ENCODE results near the gene BRSK1.

DNA sequence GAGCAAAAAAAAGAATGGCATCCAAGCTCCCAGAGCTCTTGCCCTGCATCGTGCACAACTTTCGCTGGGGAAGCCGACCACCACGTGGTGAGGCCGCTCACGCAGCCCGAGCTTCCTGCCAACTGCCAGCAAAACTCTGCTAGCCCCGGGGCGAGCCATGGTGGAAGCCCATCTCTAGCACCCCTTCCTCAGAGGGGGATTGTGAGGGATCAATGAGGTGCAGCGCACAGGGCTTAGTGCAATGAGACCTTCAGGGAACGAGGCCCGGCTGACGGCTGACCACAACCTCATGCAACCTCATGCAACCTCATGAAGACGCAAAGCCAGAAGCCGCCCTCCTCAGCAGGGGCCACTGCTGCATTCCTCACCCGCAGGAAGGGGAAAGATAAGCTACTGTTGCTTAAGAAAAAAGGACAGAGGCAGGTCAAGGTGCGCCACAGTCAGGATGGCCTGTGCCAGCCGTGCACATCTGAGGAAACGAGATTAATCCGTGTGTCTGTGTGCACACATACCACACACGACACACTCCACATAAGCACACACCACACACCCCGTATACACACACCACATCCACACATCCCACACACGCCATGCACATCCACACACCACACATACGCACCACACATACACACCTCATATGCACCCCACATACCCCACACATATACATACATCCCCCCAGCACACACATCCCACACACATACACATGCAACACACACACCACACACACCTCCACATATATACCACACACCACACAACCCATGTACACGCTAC lies 13.4 kb upstream of the BRSK1 start:
- TF ChIP-seq, protein P1, sequence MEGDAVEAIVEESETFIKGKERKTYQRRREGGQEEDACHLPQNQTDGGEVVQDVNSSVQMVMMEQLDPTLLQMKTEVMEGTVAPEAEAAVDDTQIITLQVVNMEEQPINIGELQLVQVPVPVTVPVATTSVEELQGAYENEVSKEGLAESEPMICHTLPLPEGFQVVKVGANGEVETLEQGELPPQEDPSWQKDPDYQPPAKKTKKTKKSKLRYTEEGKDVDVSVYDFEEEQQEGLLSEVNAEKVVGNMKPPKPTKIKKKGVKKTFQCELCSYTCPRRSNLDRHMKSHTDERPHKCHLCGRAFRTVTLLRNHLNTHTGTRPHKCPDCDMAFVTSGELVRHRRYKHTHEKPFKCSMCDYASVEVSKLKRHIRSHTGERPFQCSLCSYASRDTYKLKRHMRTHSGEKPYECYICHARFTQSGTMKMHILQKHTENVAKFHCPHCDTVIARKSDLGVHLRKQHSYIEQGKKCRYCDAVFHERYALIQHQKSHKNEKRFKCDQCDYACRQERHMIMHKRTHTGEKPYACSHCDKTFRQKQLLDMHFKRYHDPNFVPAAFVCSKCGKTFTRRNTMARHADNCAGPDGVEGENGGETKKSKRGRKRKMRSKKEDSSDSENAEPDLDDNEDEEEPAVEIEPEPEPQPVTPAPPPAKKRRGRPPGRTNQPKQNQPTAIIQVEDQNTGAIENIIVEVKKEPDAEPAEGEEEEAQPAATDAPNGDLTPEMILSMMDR (CRISPR knock-in tag; IDR thresholded peaks at IDR 0.05), result no peak
- TF ChIP-seq SIN3A (IDR thresholded peaks at IDR 0.05; ENCODE audit: borderline replicate concordance, low read depth, low read length) (no peak), FOXM1 (CRISPR knock-in tag; IDR thresholded peaks at IDR 0.05) (no peak), ETV6 (CRISPR knock-in tag; conservative IDR thresholded peaks at IDR 0.05) (no peak), CHD2 (IDR thresholded peaks at IDR 0.05; ENCODE audit: low read depth, low read length) (no peak), GABPA (IDR thresholded peaks at IDR 0.05; ENCODE audit: low read depth, low read length) (no peak), GABPA (CRISPR knock-in tag; IDR thresholded peaks at IDR 0.05; ENCODE audit: low read depth) (no peak), FIP1L1 (IDR thresholded peaks at IDR 0.05; ENCODE audit: borderline replicate concordance, insufficient read depth, low read depth, low read length) (no peak)
- TF ChIP-seq, protein P2, sequence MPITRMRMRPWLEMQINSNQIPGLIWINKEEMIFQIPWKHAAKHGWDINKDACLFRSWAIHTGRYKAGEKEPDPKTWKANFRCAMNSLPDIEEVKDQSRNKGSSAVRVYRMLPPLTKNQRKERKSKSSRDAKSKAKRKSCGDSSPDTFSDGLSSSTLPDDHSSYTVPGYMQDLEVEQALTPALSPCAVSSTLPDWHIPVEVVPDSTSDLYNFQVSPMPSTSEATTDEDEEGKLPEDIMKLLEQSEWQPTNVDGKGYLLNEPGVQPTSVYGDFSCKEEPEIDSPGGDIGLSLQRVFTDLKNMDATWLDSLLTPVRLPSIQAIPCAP (CRISPR knock-in tag; IDR thresholded peaks at IDR 0.05; ENCODE audit: low read depth), result no peak
